ENCODE results near the gene GAL3ST1.

Gene GAL3ST1

GRCh38 chr22:30519842-30520425, 54.5 kb downstream of the GAL3ST1 start:
- Mint-ChIP-seq H3K36me3 (no peaks in the 10 kb centered on the region), H3K27ac (no peak overlapping the region), H3K27me3 (peaks cover 20 to 22% of the 10 kb centered on the region in 2 donors), H3K4me1 (no peaks in the 10 kb centered on the region), H3K9me3 (no peaks in the 10 kb centered on the region), H3K4me3 (no peak overlapping the region)
- no peak for DNase-seq
- no peak for ATAC-seq (replicated peaks)

DNA sequence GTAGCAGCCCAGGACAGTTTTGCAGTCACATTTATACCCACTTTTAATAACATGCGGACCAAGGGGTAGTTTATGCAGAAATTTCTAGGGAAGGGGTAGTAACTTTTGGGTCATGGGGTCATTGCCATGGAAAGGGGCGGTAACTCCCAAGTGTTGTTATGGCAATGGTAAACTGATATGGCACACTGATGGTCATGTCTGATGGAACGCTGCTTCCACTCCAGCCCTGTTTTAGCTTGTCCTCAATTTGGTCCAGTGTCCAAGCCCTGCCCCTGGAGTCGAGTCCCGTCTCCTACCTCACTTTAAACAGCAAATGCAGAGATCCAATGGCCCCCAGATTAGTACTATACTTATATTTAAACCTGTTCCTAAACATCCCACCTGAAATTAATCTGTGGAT, 57.7 kb downstream of the GAL3ST1 start:
- Mint-ChIP-seq H3K4me3 (no peak overlapping the region), H3K4me1 (no peaks in the 10 kb centered on the region), H3K9me3 (no peaks in the 10 kb centered on the region), H3K27ac (no peak overlapping the region), H3K36me3 (no peaks in the 10 kb centered on the region), H3K27me3 (peaks cover 9 to 13% of the 10 kb centered on the region in 2 donors)
- ATAC-seq (replicated peaks) (no peak), DNase-seq (no peak)

DNA sequence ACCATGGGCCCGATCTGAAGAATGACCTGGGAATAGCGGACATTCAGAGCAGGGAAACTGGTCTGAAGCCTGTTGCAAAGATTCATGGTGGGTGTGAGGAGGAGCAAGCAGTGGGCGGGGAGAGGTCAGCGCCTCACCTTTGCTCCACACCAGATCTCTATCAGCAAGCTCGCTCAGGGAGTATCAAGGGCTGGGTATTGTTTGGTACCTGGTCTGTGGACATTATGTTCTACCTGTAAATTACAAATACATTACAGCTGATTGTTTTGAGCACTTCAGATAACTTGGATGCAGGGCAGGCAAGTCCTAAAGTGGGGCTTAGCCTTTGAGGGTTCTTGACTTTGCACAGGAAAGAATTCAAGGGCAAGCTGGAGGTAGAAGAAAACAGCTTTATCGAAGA, 58.2 kb downstream of the GAL3ST1 start:
- Mint-ChIP-seq H3K36me3 (no peaks in the 10 kb centered on the region), H3K4me3 (no peak overlapping the region), H3K27ac (no peak overlapping the region), H3K27me3 (peaks cover 8 to 13% of the 10 kb centered on the region in 2 donors), H3K9me3 (no peaks in the 10 kb centered on the region), H3K4me1 (no peaks in the 10 kb centered on the region)
- ATAC-seq (replicated peaks) (no peak), DNase-seq (no peak)

- no peak for ATAC-seq (replicated peaks)
- H3K4me1 Mint-ChIP-seq = no peaks in the 10 kb centered on the region
- no peak overlapping the region for H3K27ac Mint-ChIP-seq
- no peaks in the 10 kb centered on the region for H3K36me3 Mint-ChIP-seq
- no peaks in the 10 kb centered on the region for H3K9me3 Mint-ChIP-seq
- peaks cover 4 to 7% of the 10 kb centered on the region in 2 donors for H3K27me3 Mint-ChIP-seq
- H3K4me3 Mint-ChIP-seq = no peak overlapping the region
- no peak for DNase-seq
These were observed 60.2 kb downstream of the GAL3ST1 start for GRCh38 chr22:30514252-30514651.

GRCh38 chr22:30513462-30513861, 61.0 kb downstream of the GAL3ST1 start:
- H3K27me3 Mint-ChIP-seq = peaks cover 4 to 7% of the 10 kb centered on the region in 2 donors
- no peaks in the 10 kb centered on the region for H3K36me3 Mint-ChIP-seq
- H3K27ac Mint-ChIP-seq = no peak overlapping the region
- H3K9me3 Mint-ChIP-seq = no peaks in the 10 kb centered on the region
- H3K4me1 Mint-ChIP-seq = no peaks in the 10 kb centered on the region
- H3K4me3 Mint-ChIP-seq = no peak overlapping the region
- no peak for ATAC-seq (replicated peaks)
- no peak for DNase-seq

DNA sequence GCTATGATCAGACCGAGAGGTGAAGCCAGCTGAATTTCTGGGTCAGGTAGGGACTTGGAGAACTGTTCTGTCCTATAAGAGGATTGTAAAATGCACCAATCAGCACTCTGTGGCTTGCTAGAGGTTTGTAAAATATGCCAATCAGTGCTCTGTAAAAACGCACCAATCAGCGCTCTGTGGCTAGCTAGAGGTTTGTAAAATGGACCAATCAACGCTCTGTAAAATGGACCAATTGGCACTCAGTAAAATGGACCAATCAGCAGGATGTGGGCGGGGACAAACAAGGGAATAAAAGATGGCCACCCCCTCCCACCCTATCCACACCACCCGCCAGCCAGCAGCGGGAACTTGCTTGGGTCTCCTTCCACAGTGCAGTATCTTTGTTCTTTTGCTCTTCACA, 62.6 kb downstream of the GAL3ST1 start:
- Mint-ChIP-seq H3K9me3 (no peaks in the 10 kb centered on the region), H3K27ac (no peak overlapping the region), H3K36me3 (no peaks in the 10 kb centered on the region), H3K4me3 (no peak overlapping the region), H3K27me3 (peaks cover 6 to 10% of the 10 kb centered on the region in 2 donors), H3K4me1 (no peaks in the 10 kb centered on the region)
- DNase-seq = no peak
- no peak for ATAC-seq (replicated peaks)

DNA sequence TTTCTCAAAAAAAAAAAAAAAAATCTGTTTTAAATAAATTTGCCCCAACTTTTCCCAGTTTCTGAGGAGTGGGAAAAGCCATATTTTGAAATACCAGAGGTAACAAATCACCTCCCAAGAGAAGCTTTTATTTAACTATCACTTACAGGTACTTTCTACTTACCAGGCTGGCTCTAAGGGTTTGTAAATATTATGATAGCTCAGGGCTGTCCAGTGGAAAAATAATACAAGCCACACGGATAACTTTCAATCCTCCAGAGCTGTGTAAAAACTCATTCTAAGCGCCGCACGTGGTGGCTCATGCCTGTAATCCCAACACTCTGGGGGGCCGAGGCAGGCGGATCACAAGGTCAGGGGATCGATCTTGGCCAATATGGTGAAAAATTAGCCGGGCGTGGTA, 63.4 kb downstream of the GAL3ST1 start:
- no peak overlapping the region for H3K27ac Mint-ChIP-seq

DNA sequence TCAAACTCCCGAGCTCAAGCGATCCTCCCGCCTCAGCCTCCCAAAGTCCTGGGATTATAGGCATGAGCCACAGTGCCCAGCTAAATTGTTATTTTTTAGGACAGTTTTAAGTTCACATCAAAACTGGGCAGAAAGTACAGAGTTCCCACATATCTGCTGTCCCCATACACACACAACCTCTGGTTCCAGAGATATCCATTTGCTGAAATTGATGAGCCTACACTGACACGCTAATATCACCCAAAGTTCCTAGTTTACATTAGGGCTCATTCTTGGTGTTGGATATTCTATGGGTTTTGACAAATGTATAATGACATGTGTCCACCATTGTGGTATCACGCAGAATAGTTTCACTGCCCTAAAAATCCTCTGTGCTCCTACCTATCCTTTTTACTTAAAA, 66.2 kb downstream of the GAL3ST1 start:
- peaks cover 0 to 5% of the 10 kb centered on the region in 2 donors for H3K4me1 Mint-ChIP-seq
- H3K27me3 Mint-ChIP-seq = peaks cover 25 to 36% of the 10 kb centered on the region in 2 donors
- H3K36me3 Mint-ChIP-seq = no peaks in the 10 kb centered on the region
- no peaks in the 10 kb centered on the region for H3K9me3 Mint-ChIP-seq
- no peak for ATAC-seq (replicated peaks)
- H3K4me3 Mint-ChIP-seq = no peak overlapping the region
- no peak for DNase-seq
- no peak overlapping the region for H3K27ac Mint-ChIP-seq

More for the DNA sequence above, 63.4 kb downstream of the GAL3ST1 start:
- H3K4me3 Mint-ChIP-seq = no peak overlapping the region
- H3K4me1 Mint-ChIP-seq = no peaks in the 10 kb centered on the region
- H3K9me3 Mint-ChIP-seq = no peaks in the 10 kb centered on the region
- ATAC-seq (replicated peaks) (no peak), DNase-seq (no peak)
- peaks cover 13 to 18% of the 10 kb centered on the region in 2 donors for H3K27me3 Mint-ChIP-seq
- H3K36me3 Mint-ChIP-seq = no peaks in the 10 kb centered on the region

GRCh38 chr22:30507670-30508069, 66.8 kb downstream of the GAL3ST1 start:
- Mint-ChIP-seq H3K27me3 (peaks cover 25 to 42% of the 10 kb centered on the region in 2 donors), H3K4me3 (no peak overlapping the region), H3K4me1 (peaks cover 0 to 5% of the 10 kb centered on the region in 2 donors), H3K27ac (no peak overlapping the region), H3K36me3 (no peaks in the 10 kb centered on the region), H3K9me3 (no peaks in the 10 kb centered on the region)
- no peak for DNase-seq
- no peak for ATAC-seq (replicated peaks)

DNA sequence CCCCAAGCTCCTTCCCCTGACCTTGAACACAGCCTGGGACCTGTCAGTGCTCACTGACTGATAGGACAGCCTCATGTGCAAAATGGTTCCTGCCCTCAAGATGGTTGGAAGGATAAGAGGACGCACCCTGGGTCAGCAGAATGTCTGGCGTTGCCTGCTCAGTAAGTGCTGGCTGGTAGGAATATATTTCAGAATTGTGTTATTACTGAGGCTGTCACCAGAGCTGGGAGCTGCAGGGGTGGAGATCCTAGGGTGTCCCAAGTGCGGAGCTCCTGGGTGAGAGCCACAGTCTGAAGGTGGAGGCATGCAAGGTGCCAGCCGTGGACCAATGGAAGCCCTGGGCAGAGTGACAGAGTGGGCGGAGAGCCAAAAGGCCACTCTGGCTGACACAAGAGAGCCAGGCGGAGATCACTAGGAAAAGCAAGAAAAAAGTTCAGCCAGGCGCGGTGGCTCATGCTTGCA, 67.9 kb downstream of the GAL3ST1 start:
- no peak overlapping the region for H3K4me3 Mint-ChIP-seq

More for the DNA sequence above, 67.9 kb downstream of the GAL3ST1 start:
- no peaks in the 10 kb centered on the region for H3K9me3 Mint-ChIP-seq
- H3K4me1 Mint-ChIP-seq = peaks cover 0 to 5% of the 10 kb centered on the region in 2 donors
- H3K27ac Mint-ChIP-seq = no peak overlapping the region
- H3K36me3 Mint-ChIP-seq = no peaks in the 10 kb centered on the region
- no peak for DNase-seq
- H3K27me3 Mint-ChIP-seq = peaks cover 25 to 50% of the 10 kb centered on the region in 2 donors
- no peak for ATAC-seq (replicated peaks)
